ENCODE results near the gene CUEDC2.
A peak's percentile ranks its signal among the peaks of the same experiment; 100 is the strongest.

CUEDC2 gene

DNA sequence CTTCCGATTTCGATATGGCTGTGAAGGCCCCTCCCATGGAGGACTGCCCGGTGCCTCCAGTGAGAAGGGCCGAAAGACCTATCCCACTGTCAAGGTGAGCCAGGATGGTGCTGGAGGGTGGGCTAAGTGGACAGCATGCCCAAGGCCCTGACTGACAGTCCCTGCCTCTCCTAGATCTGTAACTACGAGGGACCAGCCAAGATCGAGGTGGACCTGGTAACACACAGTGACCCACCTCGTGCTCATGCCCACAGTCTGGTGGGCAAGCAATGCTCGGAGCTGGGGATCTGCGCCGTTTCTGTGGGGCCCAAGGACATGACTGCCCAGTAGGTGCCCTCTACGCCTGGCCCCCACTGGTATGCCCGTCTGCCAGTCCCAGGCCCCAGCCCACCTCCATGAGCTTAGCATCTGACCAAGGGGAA, 35.6 kb downstream of the CUEDC2 start:
- DNase-seq (ENCODE audit: low read depth) = no peak

DNA sequence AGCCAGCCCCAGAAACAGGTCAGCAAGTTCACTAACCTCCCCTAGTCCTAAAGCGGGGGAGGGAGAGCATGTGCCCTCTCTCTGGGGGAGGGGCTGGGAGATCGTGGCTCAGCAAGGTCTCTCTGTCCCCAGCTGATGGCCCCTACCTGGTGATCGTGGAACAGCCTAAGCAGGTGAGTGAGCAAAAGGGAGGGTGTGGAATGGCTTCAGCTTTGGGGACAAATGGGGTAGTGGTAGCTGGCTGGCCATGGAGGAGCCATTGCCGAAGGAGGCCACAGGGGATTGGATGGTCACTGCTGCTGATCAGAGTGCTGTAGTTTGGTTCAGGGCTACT, 36.1 kb downstream of the CUEDC2 start:
- DNase-seq (ENCODE audit: low read depth) = no peak

DNA sequence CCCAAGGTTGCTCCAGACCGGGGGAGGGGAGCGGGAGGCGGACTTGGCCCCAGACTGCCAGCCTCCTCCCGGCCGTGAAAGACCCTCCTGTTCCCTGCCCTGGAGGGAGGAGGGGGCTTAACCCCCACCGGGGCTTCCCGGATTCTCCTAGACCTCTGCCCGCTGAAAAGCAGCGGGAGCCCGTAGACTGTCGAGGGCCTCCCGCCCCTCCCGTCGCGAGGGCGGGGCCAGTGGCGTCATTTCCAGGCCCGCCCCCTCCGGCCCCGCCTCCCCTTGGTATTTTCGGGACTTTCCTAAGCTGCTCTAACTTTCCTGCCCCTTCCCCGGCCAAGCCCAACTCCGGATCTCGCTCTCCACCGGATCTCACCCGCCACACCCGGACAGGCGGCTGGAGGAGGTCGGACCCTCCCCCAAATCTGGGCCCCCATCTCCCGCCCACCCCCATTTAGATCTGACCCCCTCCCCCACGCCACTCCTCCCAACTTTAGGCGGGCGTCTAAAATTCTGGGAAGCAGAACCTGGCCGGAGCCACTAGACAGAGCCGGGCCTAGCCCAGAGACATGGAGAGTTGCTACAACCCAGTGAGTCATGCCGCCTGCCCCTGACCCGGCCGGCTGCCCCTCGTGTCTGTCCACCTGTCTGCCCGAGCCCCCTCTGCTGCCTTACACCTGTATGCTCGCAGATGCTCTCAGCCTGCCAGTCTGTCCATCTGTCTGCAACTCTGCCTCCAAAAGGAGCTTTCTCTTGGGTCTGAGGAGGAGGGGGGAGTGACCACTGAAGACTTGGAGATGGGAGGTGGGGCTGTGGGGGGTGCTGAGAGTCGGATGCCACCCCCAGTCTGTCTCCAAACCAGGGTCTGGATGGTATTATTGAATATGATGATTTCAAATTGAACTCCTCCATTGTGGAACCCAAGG, 36.7 kb downstream of the CUEDC2 start, which contains the start of gene NFKB2:
NFKB2 (plus strand) TSS at position 306 of the 917 bp plus-strand sequence; CDS start at position 561, 255 bp downstream.
- DNase-seq (ENCODE audit: low read depth) = peak; percentile 65

DNA sequence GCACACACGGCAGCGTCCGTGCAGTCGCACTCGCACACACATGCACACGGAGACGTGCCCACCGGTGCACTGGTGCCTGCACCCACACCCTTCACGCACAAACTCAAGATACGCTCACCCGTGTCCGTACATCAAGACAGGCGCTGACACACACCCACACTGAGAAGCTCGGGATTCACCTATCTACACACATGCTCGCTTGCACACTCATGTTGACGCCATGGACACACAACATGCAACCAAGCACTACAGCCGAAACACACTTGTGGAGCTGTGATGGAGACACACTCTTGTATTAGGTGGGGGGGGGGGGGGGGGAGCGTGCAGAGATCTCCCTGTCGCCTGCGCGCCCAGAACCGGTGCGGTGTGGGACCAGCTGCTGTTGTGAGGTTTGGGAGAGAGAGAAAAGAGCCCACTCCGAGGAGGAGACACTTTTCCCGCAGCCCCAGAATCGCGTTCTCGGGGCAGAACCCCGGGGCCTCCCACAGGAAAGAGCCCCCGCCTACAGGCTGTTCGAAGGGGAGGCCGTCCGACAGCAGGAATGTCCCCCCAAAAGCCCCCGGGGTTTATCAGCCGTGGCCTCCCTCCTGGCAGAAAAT, 37.5 kb downstream of the CUEDC2 start:
- DNase-seq (ENCODE audit: low read depth) = peak; percentile 36

DNA sequence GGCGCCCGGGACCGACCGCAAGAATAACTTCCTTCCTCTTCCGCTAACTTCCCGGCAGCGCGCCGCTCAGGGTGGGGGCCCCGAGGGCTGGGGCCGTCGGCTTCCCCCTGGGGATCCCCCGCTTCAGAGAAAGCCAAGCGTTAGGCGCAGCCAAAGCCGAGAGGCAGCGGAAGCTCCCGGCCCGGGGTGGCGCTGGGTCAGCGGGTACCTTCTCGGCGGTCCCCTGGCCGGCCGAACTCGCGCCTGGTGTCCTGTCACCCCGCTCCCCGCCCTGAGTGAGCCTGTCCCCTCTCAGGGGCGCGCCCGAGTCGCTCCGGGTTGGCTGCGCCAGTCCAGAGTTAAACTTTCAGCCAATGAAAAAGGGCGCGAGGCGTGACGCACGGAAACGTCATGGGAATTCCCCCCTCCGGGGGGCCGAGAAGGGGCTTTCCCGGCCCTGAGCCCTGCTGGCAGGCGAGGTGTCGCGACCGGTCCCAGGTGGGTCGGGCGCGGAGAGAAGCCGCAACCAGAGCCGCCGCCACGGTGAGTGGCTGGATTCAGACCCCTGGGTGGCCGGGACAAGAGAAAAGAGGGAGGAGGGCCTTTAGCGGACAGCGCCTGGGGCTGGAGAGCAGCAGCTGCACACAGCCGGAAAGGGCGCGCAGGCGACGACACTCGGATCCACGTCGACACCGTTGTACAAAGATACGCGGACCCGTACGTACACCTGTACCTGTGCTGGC, 38.1 kb downstream of the CUEDC2 start:
- peak; percentile 81 for DNase-seq (ENCODE audit: low read depth)

DNA sequence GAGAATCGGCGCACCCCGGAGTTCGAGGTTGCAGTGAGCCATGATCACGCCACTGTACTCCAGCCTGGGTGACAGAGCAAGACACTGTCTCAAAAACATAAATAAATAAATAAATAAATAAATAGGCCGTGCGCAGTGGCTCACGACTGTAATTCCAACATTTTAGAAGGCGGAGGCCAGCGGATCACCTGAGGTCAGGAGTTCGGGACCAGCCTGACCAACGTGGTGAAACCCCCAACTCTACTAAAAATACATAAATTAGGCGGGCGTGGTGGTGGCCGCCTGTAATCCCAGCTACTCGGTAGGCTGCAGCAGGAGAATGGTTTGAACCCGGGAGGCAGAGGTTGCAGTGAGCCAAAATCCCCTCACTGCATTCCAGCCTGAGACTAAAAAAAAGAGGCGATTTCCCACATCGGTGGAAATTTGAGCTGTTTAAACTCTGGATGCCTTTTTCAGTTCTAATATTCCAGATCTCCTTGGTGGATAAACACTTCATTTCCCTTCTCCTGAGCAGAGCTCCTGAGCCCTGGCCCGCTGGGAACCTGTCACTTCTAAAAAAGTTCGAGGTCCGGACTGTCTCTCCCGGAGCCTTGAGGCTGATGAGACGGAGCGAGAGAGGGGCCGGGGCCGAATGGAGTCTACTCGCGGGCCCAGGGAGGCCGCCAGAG, 38.8 kb downstream of the CUEDC2 start:
- no peak for DNase-seq (ENCODE audit: low read depth)

DNA sequence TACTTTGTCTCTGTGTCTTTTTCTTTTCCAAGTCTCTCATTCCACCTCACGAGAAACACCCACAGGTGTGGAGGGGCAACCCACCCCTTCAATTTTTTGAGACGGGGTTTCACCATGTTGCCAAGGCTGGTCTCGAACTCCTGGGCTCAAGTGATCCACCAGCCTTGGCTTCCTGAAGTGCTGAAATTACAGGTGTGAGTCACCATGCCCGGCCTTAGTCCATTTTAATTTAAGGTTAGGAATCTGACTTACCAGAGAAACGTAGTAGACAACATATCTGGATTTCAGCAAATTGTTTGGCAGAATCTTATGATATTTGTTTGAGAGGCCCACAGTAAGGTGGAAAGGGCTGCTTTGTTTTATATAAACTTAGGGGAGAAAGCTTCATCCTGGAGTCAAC, 40.1 kb downstream of the CUEDC2 start:
- DNase-seq (ENCODE audit: low read depth) = no peak

DNA sequence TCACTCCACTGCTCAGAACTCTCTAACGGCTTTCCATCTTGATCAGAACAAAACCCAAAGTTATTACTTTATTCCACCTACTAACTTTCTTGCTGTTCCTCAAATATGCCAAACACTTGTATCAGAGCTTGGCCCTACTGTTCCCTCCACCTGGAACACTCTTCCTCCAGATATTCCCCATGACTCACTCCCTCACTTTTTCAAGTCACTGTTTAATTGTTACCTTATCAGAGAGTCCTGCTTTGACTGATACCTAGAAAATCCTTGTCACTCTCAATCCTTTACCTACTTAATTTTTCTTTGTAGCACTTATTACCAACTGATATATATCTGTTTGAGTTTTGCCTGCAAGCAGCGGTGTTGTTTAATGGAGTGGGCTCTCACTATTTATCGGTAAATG, 42.5 kb downstream of the CUEDC2 start:
- DNase-seq (ENCODE audit: low read depth) = no peak

DNA sequence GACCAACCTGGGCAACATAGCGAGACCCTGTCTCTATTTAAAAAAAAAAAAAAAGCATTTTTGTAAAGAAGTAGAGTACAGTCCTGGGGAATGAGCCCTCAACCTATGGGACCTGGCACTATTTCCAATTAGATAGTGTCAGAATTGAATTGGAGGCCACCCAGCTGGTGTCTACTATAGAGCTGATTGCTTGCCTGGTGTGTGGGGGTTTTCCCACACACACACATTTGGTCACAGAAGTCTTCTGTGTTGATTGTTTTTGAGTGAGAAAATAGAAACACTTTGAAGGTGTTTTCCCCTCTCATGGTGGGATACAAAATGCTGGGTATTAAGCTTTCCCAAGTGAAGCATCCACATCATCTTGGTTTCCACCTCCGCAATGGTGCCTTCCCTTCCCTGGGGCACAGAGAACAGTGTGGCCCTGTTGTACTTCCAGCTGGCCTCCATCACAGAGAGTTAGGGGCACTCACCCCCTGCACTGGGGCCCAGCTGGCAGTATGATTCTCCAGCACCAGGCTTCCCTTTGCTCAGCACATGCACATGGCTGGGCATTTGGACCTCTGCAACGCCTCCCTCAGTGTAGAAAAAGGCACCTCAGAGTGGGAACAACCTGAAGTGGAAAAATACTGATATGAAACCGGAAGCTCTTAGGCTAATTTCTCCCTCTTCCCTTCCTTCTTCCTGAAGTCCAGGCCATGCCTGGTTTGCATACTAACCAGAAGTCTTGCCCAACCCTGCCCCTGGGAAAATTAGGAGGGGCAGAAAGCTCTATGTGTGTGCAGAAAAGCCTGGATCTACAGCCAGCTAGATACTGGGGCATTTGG, 47.6 kb downstream of the CUEDC2 start:
- DNase-seq (ENCODE audit: low read depth) = peak; percentile 75

DNA sequence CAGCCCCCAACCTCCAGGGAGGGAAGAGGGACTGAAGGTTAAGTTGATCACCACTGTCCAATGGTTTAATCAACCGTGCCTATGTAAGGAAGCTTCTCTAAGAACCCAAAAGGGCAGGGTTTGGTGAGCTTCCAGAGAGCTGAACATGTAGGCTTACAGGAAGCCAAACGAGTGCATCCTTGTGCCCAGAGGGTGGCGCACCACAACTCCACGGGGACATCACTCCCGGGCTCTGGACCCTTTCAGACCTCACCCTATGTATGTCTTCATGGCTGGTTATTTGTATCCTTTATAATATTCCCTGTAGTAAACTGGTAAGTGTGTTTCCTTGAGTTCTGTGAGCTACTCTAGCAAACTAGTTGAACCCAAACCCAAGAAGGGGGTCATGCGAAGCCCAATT, 48.3 kb downstream of the CUEDC2 start:
- DNase-seq (ENCODE audit: low read depth) = peak; percentile 33

DNA sequence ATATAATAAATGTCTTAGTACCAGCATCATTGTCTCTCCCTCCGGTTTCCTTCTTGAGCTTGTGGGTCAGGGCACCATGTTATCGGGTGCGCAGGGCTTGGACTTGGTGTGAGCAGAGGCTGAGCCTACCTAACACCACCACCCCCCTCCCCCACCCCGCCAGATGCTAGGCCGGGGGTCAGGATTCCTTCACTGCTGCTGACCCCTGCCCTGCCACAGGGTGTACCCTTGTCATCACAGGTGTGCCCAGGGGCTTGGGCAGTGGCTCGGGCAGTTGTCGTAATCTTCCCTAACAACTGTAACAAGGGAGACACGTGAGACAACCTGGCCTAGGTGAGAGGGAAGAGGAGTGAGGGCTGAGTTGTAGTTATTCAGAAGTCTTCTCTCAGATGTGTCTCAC, 49.5 kb downstream of the CUEDC2 start:
- no peak for DNase-seq (ENCODE audit: low read depth)

DNA sequence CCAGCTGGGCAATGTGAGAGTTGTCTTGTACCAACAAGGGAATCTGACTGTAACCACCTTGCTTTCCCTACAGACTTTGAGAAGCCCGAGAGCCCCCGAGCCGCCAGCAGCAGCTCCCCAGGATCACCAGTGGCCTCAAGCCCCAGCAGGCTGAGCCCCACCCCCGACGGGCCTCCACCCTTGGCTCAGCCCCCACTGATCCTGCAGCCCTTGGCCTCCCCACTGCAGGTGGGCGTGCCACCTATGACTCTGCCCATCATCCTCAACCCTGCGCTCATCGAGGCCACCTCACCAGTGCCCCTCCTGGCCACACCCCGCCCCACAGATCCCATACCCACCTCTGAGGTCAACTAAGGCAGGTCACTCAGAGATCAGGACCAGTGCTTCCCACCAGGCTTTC, 50.4 kb downstream of the CUEDC2 start:
- no peak for DNase-seq (ENCODE audit: low read depth)

DNA sequence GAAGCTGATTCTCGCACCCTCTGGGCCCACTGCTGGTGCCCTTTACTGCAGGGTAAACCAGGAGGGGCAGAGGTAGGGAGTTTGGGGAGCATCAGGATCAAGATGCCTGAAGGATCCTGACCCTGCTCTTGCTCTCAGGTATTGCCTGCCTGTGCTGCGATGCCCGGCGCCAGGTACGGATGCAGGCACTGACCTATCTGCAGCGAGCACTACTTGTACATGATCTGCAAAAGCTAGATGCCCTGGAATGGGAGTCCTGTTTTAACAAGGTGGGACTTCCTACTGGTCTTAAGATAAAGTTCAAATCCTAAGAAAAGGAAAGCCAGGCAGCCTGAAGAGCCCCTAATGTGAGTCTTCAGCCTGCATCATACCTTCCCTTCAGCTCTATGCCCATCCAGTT, 53.0 kb downstream of the CUEDC2 start:
- DNase-seq (ENCODE audit: low read depth) = no peak

DNA sequence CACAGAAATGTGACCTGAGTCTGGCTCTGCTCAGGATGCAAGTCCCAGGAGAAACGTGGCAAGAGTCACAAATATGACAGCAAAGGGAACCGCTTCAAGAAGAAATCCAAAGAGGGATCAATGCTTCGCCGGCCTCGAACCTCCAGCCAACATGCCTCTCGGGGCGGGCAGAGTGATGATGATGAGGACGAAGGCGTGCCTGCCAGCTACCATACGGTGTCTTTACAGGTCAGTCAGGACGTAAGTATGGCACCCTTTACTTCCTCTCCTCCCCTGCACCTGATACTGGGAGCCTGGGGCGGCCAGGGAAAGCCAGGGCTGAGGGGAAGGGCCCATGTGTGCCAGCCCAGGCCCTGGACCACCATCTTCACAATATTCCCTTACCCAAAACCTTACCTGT, 55.5 kb downstream of the CUEDC2 start:
- DNase-seq (ENCODE audit: low read depth) = no peak

DNA sequence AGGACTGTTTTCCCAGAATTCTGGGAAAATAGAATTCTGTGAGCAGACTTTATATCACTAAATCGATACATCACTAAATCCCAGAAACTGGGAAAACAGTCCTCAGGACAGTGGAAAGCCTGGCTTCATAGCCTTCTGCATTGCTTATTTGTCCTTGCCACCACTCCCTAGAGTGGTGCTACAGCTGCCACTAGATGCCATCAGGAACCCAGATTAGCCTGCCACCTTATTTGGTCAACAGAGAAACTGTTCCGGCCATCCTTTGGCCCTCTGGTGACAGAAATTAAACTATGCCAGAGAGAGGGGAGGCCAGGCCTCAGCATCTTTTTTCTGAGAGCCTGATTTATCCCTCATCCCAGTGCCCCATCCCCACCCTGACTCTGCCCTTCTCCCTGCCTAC, 56.5 kb downstream of the CUEDC2 start:
- DNase-seq (ENCODE audit: low read depth) = no peak

DNA sequence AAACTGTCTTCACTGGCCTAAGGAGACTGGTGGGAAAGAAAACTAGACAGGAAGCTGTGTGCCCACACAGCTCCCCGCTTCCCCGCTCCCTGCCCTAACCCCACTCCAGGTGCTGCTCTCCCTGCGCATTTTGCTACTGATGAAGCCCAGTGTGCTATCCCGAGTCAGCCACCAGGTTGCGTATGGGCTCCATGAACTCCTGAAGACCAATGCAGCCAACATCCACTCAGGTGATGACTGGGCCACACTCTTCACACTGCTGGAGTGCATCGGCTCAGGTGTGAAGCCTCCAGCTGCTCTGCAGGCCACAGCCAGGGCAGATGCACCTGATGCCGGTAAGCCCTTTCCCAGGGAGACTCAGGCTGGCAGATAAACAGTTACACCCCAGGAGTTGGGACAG, 57.1 kb downstream of the CUEDC2 start:
- DNase-seq (ENCODE audit: low read depth) = peak; percentile 3
